ENCODE measurements around the gene ZNF75A. TPM values are rescaled to one million over a fixed set of nuclear protein-coding genes. Genes with fewer than 3 reads are reported as not detected.

The ZNF75A gene
- 9.7 to 10.6 TPM (median 10.2 TPM) in 5 replicates for total RNA-seq (2022; extraction: Qiagen RNA extraction)

GRCh38 chr16:3305109-3306068 is at the start of gene ZNF75A, which contains the start of gene TIGD7:
ZNF75A (plus strand) TSS chr16:3305497; CDS start chr16:3308429, 2,932 bp downstream.
TIGD7 (minus strand) TSS chr16:3305430; CDS start chr16:3300614, 4,816 bp downstream.

GRCh38 chr16:3256146-3256865 is 49.0 kb upstream of the ZNF75A start, which contains the start of gene MEFV:
MEFV (minus strand) TSS chr16:3256633; CDS start chr16:3256587, 46 bp downstream.

GRCh38 chr16:3282730-3283542 is 22.4 kb upstream of the ZNF75A start, which contains the start of gene ZNF263:
ZNF263 (plus strand) TSS chr16:3283491; CDS start chr16:3283819, 328 bp downstream.

GRCh38 chr16:3355589-3355988 is 50.3 kb downstream of the ZNF75A start, which contains the start of gene OR2C1:
OR2C1 (plus strand) TSS chr16:3355889; CDS start chr16:3355941, 52 bp downstream.

Other genes starting within 250 kb of the ZNF75A start
- gene IL32, start 239.9 kb upstream of the ZNF75A start, total RNA-seq (2022; extraction: Qiagen RNA extraction), result 21.6 to 34.9 TPM (median 26.1 TPM) in 5 replicates
- gene ZSCAN10, start 206.2 kb upstream of the ZNF75A start, total RNA-seq (2022; extraction: Qiagen RNA extraction), result 0.20 TPM in 1 of 5 replicates, not detected in the others
- gene ZNF205, start 192.9 kb upstream of the ZNF75A start, total RNA-seq (2022; extraction: Qiagen RNA extraction), result 11.6 to 15.7 TPM (median 14.4 TPM) in 5 replicates
- 7.4 to 12.9 TPM (median 11.6 TPM) in 5 replicates for gene ZNF213, start 170.5 kb upstream of the ZNF75A start, total RNA-seq (2022; extraction: Qiagen RNA extraction)
- gene OR1F1, start 117.3 kb upstream of the ZNF75A start, total RNA-seq (2022; extraction: Qiagen RNA extraction), result 0.17 to 0.65 TPM (median 0.43 TPM) in 4 of 5 replicates, not detected in the other
- 7.4 to 8.2 TPM (median 7.6 TPM) in 5 replicates for gene ZNF200, start 70.3 kb upstream of the ZNF75A start, total RNA-seq (2022; extraction: Qiagen RNA extraction)
- gene MEFV, start 48.9 kb upstream of the ZNF75A start, total RNA-seq (2022; extraction: Qiagen RNA extraction), result 0.12 TPM in 1 of 5 replicates, not detected in the others
- gene ZNF263, start 22.0 kb upstream of the ZNF75A start, total RNA-seq (2022; extraction: Qiagen RNA extraction), result 35.5 to 41.1 TPM (median 37.1 TPM) in 5 replicates
- 0.59 to 1.5 TPM (median 1.3 TPM) in 5 replicates for gene TIGD7, start 67 bp upstream of the ZNF75A start, total RNA-seq (2022; extraction: Qiagen RNA extraction)
- not detected in 5 replicates for gene OR2C1, start 50.4 kb downstream of the ZNF75A start, total RNA-seq (2022; extraction: Qiagen RNA extraction)
- gene ZSCAN32, start 95.5 kb downstream of the ZNF75A start, total RNA-seq (2022; extraction: Qiagen RNA extraction), result 10.7 to 16.3 TPM (median 14.0 TPM) in 5 replicates
- 11.5 to 15.7 TPM (median 13.9 TPM) in 5 replicates for gene ZNF174, start 95.7 kb downstream of the ZNF75A start, total RNA-seq (2022; extraction: Qiagen RNA extraction)
- gene ZNF597, start 138.0 kb downstream of the ZNF75A start, total RNA-seq (2022; extraction: Qiagen RNA extraction), result 0.98 to 1.1 TPM (median 1.0 TPM) in 5 replicates
- 48.6 to 54.7 TPM (median 50.2 TPM) in 5 replicates for gene NAA60, start 138.2 kb downstream of the ZNF75A start, total RNA-seq (2022; extraction: Qiagen RNA extraction)
- not detected in 5 replicates for gene C16orf90, start 190.0 kb downstream of the ZNF75A start, total RNA-seq (2022; extraction: Qiagen RNA extraction)
- gene CLUAP1, start 195.5 kb downstream of the ZNF75A start, total RNA-seq (2022; extraction: Qiagen RNA extraction), result 17.7 to 23.3 TPM (median 20.1 TPM) in 5 replicates